ENCODE data around the gene CDC27.

The CDC27 gene

DNA sequence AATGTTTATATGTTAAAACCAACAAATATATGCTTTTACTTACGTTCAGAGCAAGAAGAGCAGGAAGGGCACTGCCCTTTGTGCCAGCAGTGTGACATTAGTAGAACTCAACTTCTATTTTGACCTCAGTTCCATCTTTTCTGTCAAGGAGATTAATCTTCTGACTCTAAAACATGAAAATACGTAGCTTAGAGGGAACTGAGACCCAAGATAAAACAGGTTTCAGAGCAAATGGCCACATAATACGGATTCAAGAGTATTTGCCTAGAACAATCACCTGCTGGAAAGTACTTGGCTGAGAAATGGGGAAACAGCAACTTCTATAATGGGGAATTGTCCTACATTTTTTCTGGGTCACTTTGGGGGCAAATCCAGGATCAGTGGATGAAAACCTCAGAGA, 42.2 kb upstream of the CDC27 start:
- Histone ChIP-seq H3K9ac (ENCODE audit: low read length) (peak overlapping the region; percentile 70; the same call in 1 of the 2 replicates), H3K9me3 (ENCODE audit: insufficient read depth, low read length) (no peaks in the 10 kb centered on the region), H3K4me1 (ENCODE audit: low read length) (peaks cover 27% of the 10 kb centered on the region), H3K79me2 (ENCODE audit: low read length) (no peaks in the 10 kb centered on the region), H3K27ac (ENCODE audit: low read length) (peak overlapping the region; percentile 22), H3K4me3 (ENCODE audit: low read length) (peak overlapping the region; percentile 83), H4K20me1 (ENCODE audit: insufficient read depth, low read length) (no peaks in the 10 kb centered on the region), H2AFZ (ENCODE audit: low read depth, low read length) (0 out of 2 replicates have a peak overlapping the region, but pooled peaks have one; percentile 99), H3K36me3 (replicated peaks; ENCODE audit: low read depth, low read length) (no peaks in the 10 kb centered on the region), H3K4me2 (ENCODE audit: low read length) (peak overlapping the region; percentile 99), H3K27me3 (ENCODE audit: low read depth, low read length) (no peaks in the 10 kb centered on the region)
- TF ChIP-seq EZH2phosphoT487 (IDR thresholded peaks at IDR 0.05; ENCODE audit: low read depth): no peak
- TF ChIP-seq, protein P1, sequence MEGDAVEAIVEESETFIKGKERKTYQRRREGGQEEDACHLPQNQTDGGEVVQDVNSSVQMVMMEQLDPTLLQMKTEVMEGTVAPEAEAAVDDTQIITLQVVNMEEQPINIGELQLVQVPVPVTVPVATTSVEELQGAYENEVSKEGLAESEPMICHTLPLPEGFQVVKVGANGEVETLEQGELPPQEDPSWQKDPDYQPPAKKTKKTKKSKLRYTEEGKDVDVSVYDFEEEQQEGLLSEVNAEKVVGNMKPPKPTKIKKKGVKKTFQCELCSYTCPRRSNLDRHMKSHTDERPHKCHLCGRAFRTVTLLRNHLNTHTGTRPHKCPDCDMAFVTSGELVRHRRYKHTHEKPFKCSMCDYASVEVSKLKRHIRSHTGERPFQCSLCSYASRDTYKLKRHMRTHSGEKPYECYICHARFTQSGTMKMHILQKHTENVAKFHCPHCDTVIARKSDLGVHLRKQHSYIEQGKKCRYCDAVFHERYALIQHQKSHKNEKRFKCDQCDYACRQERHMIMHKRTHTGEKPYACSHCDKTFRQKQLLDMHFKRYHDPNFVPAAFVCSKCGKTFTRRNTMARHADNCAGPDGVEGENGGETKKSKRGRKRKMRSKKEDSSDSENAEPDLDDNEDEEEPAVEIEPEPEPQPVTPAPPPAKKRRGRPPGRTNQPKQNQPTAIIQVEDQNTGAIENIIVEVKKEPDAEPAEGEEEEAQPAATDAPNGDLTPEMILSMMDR (IDR thresholded peaks at IDR 0.05; ENCODE audit: low read depth, low read length): no peak

DNA sequence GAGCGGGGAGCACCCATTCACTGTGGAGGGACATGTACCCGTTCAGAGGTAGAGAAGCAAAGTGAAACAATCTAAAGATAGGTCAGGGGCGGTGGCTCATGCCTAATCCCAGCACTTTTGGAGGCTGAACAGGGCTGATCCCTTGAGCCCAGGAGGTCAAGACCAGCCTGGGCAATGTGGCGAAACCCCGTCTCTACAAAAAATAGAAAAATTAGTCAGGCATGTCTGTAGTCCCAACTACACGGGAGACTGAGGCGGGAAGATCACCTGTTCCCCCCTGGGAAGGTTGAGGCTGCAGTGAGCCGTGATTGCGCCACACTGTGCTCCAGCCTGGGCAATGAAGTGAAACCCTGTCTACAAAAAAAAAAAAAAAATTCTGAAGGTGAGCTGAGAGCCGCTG, 41.8 kb upstream of the CDC27 start:
- H3K9ac ChIP-seq (ENCODE audit: low read length): peak overlapping the region; percentile 70

DNA sequence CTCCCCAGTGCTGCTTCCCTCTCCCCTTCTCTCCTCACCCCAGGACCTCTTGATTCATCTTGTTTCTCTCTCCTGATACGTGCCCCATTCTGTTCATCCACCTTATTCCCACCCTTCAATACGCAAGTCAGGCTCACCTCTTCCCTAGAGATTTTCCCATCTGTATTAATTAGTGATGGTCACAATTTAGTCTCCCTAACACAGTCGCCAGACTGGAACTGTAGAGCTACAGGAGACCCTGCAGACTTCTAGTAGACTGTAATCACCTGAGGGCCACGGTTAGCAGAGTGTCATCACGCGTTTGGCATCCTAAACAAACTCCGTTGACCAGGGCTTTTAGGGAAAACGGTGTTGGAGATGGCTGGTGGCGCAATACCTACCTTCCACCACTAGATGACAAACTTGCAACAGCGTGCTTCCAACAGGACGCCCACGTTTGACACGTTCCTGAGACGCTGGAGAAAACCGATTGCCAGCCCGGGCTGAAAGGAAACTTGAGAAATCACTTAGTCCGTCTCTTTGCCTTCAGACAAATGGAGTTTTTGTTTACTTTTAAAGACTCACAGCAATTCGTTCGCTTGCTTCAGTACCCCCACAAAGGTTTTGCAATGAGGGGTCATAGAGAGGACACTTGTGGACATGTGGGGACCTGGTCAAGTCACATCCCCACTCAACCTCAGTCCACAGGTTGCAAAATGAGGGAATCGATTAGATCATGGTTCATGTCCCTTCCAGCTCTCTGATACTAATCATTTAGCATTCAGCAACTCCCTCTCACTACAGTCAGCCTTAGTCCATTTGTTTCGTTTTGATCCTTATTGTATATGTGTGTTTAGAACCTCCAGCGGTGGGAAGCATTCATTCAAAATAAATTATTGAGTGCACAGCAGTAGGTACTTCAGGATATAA, 40.7 kb upstream of the CDC27 start:
- H3K4me1 ChIP-seq (ENCODE audit: low read length): peaks cover 27% of the 10 kb centered on the region
- no peaks in the 10 kb centered on the region for H3K9me3 ChIP-seq (ENCODE audit: insufficient read depth, low read length)
- peak overlapping the region; percentile 99 for H2AFZ ChIP-seq (ENCODE audit: low read depth, low read length)
- H3K27me3 ChIP-seq (ENCODE audit: low read depth, low read length): no peaks in the 10 kb centered on the region
- H3K79me2 ChIP-seq (ENCODE audit: low read length): no peaks in the 10 kb centered on the region
- peak overlapping the region; percentile 83 for H3K4me3 ChIP-seq (ENCODE audit: low read length)
- no peak overlapping the region for H3K27ac ChIP-seq (ENCODE audit: low read length)
- H3K36me3 ChIP-seq (replicated peaks; ENCODE audit: low read depth, low read length): no peaks in the 10 kb centered on the region
- H3K4me2 ChIP-seq (ENCODE audit: low read length): peak overlapping the region; percentile 99
- TF ChIP-seq, protein P1 (IDR thresholded peaks at IDR 0.05; ENCODE audit: low read depth, low read length): peak; percentile 90
- no peak for TF ChIP-seq EZH2phosphoT487 (IDR thresholded peaks at IDR 0.05; ENCODE audit: low read depth)
- no peaks in the 10 kb centered on the region for H4K20me1 ChIP-seq (ENCODE audit: insufficient read depth, low read length)
- peak overlapping the region; percentile 70 for H3K9ac ChIP-seq (ENCODE audit: low read length)

More for the DNA sequence above, 41.8 kb upstream of the CDC27 start:
- no peaks in the 10 kb centered on the region for H4K20me1 ChIP-seq (ENCODE audit: insufficient read depth, low read length)
- H3K79me2 ChIP-seq (ENCODE audit: low read length): no peaks in the 10 kb centered on the region
- TF ChIP-seq EZH2phosphoT487 (IDR thresholded peaks at IDR 0.05; ENCODE audit: low read depth): no peak
- TF ChIP-seq, protein P1 (IDR thresholded peaks at IDR 0.05; ENCODE audit: low read depth, low read length): no peak
- H3K27me3 ChIP-seq (ENCODE audit: low read depth, low read length): no peaks in the 10 kb centered on the region
- H3K4me2 ChIP-seq (ENCODE audit: low read length): peak overlapping the region; percentile 99
- H3K9me3 ChIP-seq (ENCODE audit: insufficient read depth, low read length): no peaks in the 10 kb centered on the region
- H3K27ac ChIP-seq (ENCODE audit: low read length): peak overlapping the region; percentile 22; the same call in 1 of the 2 replicates
- peak overlapping the region; percentile 83 for H3K4me3 ChIP-seq (ENCODE audit: low read length)
- no peaks in the 10 kb centered on the region for H3K36me3 ChIP-seq (replicated peaks; ENCODE audit: low read depth, low read length)
- H3K4me1 ChIP-seq (ENCODE audit: low read length): peaks cover 27% of the 10 kb centered on the region
- peak overlapping the region; percentile 99 for H2AFZ ChIP-seq (ENCODE audit: low read depth, low read length)

DNA sequence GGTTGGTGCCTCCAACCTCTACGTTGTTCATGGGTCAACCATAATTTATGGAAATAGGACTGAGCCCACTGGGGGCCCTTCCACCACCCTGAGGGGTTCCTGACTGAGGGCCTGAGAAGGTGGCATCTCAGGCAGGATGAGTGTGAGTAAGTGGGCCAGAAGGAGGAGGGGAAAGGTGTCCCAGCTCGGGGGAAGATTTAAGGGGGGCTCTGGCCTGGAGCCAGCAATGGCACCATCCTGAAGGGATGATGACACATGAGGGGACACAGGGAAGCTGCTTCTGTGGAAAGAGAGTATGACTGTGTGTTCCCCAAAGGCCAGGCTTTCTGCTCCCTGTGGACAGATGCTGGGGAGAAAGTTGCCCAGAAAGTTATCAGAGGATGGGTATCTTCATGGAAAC, 38.8 kb upstream of the CDC27 start:
- no peak for TF ChIP-seq EZH2phosphoT487 (IDR thresholded peaks at IDR 0.05; ENCODE audit: low read depth)
- TF ChIP-seq, protein P1 (IDR thresholded peaks at IDR 0.05; ENCODE audit: low read depth, low read length): no peak
- H4K20me1 ChIP-seq (ENCODE audit: insufficient read depth, low read length): no peaks in the 10 kb centered on the region
- no peak overlapping the region for H2AFZ ChIP-seq (ENCODE audit: low read depth, low read length)
- H3K4me2 ChIP-seq (ENCODE audit: low read length): no peak overlapping the region
- peaks cover 27% of the 10 kb centered on the region for H3K4me1 ChIP-seq (ENCODE audit: low read length)
- no peaks in the 10 kb centered on the region for H3K36me3 ChIP-seq (replicated peaks; ENCODE audit: low read depth, low read length)
- no peak overlapping the region for H3K4me3 ChIP-seq (ENCODE audit: low read length)
- no peaks in the 10 kb centered on the region for H3K79me2 ChIP-seq (ENCODE audit: low read length)
- no peaks in the 10 kb centered on the region for H3K9me3 ChIP-seq (ENCODE audit: insufficient read depth, low read length)
- H3K9ac ChIP-seq (ENCODE audit: low read length): no peak overlapping the region
- H3K27ac ChIP-seq (ENCODE audit: low read length): no peak overlapping the region
- H3K27me3 ChIP-seq (ENCODE audit: low read depth, low read length): no peaks in the 10 kb centered on the region

Measured in OCI-LY3 (cell line).